ENCODE results near the gene BTBD10. TPM values are rescaled to one million over a fixed set of nuclear protein-coding genes. Genes with fewer than 3 reads are reported as not detected.

Gene BTBD10
- total RNA-seq, 1 experiment from 2014 or later = 18.4 TPM

GRCh38 chr11:13465909-13466371 lies 2.9 kb upstream of the BTBD10 start:
- peaks cover 14% of the 10 kb centered on the region for H3K4me1 ChIP-seq (ENCODE audit: insufficient read depth, low read length, poor library complexity, severe bottlenecking)
- no peaks in the 10 kb centered on the region for H3K36me3 ChIP-seq (ENCODE audit: insufficient read depth, low read length, poor library complexity, severe bottlenecking)
- TF ChIP-seq CTCF (conservative IDR thresholded peaks at IDR 0.05; ENCODE audit: low read depth, low read length) (peak; percentile 67), EZH2 (IDR thresholded peaks at IDR 0.05; ENCODE audit: borderline replicate concordance, low read depth, low read length, poor library complexity, severe bottlenecking) (no peak)
- H3K4me3 ChIP-seq (ENCODE audit: low read depth, low read length, poor library complexity, severe bottlenecking) = no peak overlapping the region
- CTCF ChIA-PET = no interaction called here
- peaks cover 12% of the 10 kb centered on the region for H3K27me3 ChIP-seq (replicated peaks; ENCODE audit: insufficient read depth, low read depth, low read length, poor library complexity)
- H3K27ac ChIP-seq (ENCODE audit: low read depth, low read length, poor library complexity, severe bottlenecking) = no peak overlapping the region
- BruUV-seq (replicated peaks) = no TSS peak
- peak; percentile 79 for DNase-seq (ENCODE audit: low spot score)
- H3K9me3 ChIP-seq (ENCODE audit: low read depth, low read length, poor library complexity, severe bottlenecking) = no peaks in the 10 kb centered on the region
- intact Hi-C loops (cut with micrococcal nuclease; ENCODE audit: unreplicated experiment) = loop anchor here (2.0 to 10.0 kb wide), 2 partner anchors 191 to 283 kb away; partner anchors contain the start of gene BMAL1
- POLR2A ChIA-PET (ENCODE audit: low non-redundant PET) = no interaction called here

- CTCF ChIA-PET = no interaction called here
- Histone ChIP-seq H3K36me3 (ENCODE audit: insufficient read depth, low read length, poor library complexity, severe bottlenecking) (no peaks in the 10 kb centered on the region), H3K27me3 (replicated peaks; ENCODE audit: insufficient read depth, low read depth, low read length, poor library complexity) (no peaks in the 10 kb centered on the region), H3K4me3 (ENCODE audit: low read depth, low read length, poor library complexity, severe bottlenecking) (peak overlapping the region; percentile 97), H3K27ac (ENCODE audit: low read depth, low read length, poor library complexity, severe bottlenecking) (peak overlapping the region; percentile 80), H3K4me1 (ENCODE audit: insufficient read depth, low read length, poor library complexity, severe bottlenecking) (peaks cover 14% of the 10 kb centered on the region), H3K9me3 (ENCODE audit: low read depth, low read length, poor library complexity, severe bottlenecking) (no peaks in the 10 kb centered on the region)
- POLR2A ChIA-PET (ENCODE audit: low non-redundant PET) = no interaction called here
- intact Hi-C loops (cut with micrococcal nuclease; ENCODE audit: unreplicated experiment) = loop anchor here (10.0 kb wide), 1 partner anchor 189 kb away; the partner anchor contains the start of gene BMAL1
- peak; percentile 28 for DNase-seq (ENCODE audit: low spot score)
- no TSS peak for BruUV-seq (replicated peaks)
- no peak for TF ChIP-seq CTCF (conservative IDR thresholded peaks at IDR 0.05; ENCODE audit: low read depth, low read length)
- TF ChIP-seq EZH2 (IDR thresholded peaks at IDR 0.05; ENCODE audit: borderline replicate concordance, low read depth, low read length, poor library complexity, severe bottlenecking) = no peak
Measured at GRCh38 chr11:13463779-13464290, 813 bp upstream of the BTBD10 start.

GRCh38 chr11:13462311-13462900 lies 616 bp downstream of the BTBD10 start:
- no peaks in the 10 kb centered on the region for H3K27me3 ChIP-seq (replicated peaks; ENCODE audit: insufficient read depth, low read depth, low read length, poor library complexity)
- H3K4me3 ChIP-seq (ENCODE audit: low read depth, low read length, poor library complexity, severe bottlenecking) = peak overlapping the region; percentile 97
- TSS peak; percentile 36 for BruUV-seq (replicated peaks)
- peaks cover 14% of the 10 kb centered on the region for H3K4me1 ChIP-seq (ENCODE audit: insufficient read depth, low read length, poor library complexity, severe bottlenecking)
- peak; percentile 21; the same call in 1 of the 2 replicates for TF ChIP-seq CTCF (conservative IDR thresholded peaks at IDR 0.05; ENCODE audit: low read depth, low read length)
- no peak for TF ChIP-seq EZH2 (IDR thresholded peaks at IDR 0.05; ENCODE audit: borderline replicate concordance, low read depth, low read length, poor library complexity, severe bottlenecking)
- ChIA-PET POLR2A (ENCODE audit: low non-redundant PET) (interaction anchor here (0.5 kb wide), 1 partner anchor 19 kb away, joined by 3 read pairs; no protein-coding TSS in a partner anchor), CTCF (no interaction called here)
- no peaks in the 10 kb centered on the region for H3K9me3 ChIP-seq (ENCODE audit: low read depth, low read length, poor library complexity, severe bottlenecking)
- H3K27ac ChIP-seq (ENCODE audit: low read depth, low read length, poor library complexity, severe bottlenecking) = peak overlapping the region; percentile 80
- intact Hi-C loops (cut with micrococcal nuclease; ENCODE audit: unreplicated experiment) = loop anchor here (10.0 kb wide), 1 partner anchor 188 kb away; the partner anchor contains the start of gene BMAL1
- H3K36me3 ChIP-seq (ENCODE audit: insufficient read depth, low read length, poor library complexity, severe bottlenecking) = no peaks in the 10 kb centered on the region
- DNase-seq (ENCODE audit: low spot score) = peak; percentile 68

Measured in A673 (cell line).